Mesendoderm (in vitro differentiated cells): ENCODE measurements around the gene VIPAS39.
"Not testable (repeated sequence)": the region's sequence is repeated elsewhere in the genome, so short reads cannot be mapped to it uniquely, and the experiment has no call there.

Source experiments
- DNase-seq: peaks from one replicate; pipeline ENCODE4 v3.0.0; 2013
- H2AK5ac ChIP-seq: 2 replicates; pipeline ENCODE4 v1.6.1; 2013; ENCODE audit warnings: low read length, inconsistent platforms
- H2BK120ac ChIP-seq: 2 replicates; pipeline ENCODE4 v1.6.1; 2013; ENCODE audit warnings: low read depth, mild to moderate bottlenecking, low read length, moderate library complexity, mixed read lengths
- H2BK15ac ChIP-seq: replicated peaks from 2 replicates; pipeline ENCODE4 v1.6.1; 2013; ENCODE audit warnings: low read depth, mild to moderate bottlenecking, moderate library complexity
- H2BK5ac ChIP-seq: 2 replicates; pipeline ENCODE4 v1.6.1; 2013; ENCODE audit warnings: low read length, inconsistent platforms
- H3K18ac ChIP-seq: 2 replicates; pipeline ENCODE4 v1.6.1; 2013; ENCODE audit warnings: mild to moderate bottlenecking, low read length, mixed read lengths
- H3K23ac ChIP-seq: one replicate; pipeline ENCODE4 v1.6.1; 2013; ENCODE audit warnings: low read length
- H3K27ac ChIP-seq: 2 replicates; pipeline ENCODE4 v1.5.1; 2013; ENCODE audit warnings: low read depth, mild to moderate bottlenecking, inconsistent platforms, low read length, moderate library complexity
- H3K27me3 ChIP-seq: 2 replicates; pipeline ENCODE4 v1.6.1; 2013; ENCODE audit warnings: low read length, control low read depth, mild to moderate bottlenecking, inconsistent platforms; ENCODE audit not compliant: insufficient read depth, poor library complexity
- H3K36me3 ChIP-seq: 2 replicates; pipeline ENCODE4 v1.6.1; 2013; ENCODE audit warnings: low read length, inconsistent platforms; ENCODE audit not compliant: control insufficient read depth, insufficient read depth
- H3K4ac ChIP-seq: one replicate; pipeline ENCODE4 v1.6.1; 2013; ENCODE audit warnings: low read depth, mild to moderate bottlenecking, low read length, moderate library complexity
- H3K4me1 ChIP-seq: 2 replicates; pipeline ENCODE4 v1.6.1; 2013; ENCODE audit warnings: low read depth, low read length, inconsistent platforms; ENCODE audit not compliant: control insufficient read depth
- H3K4me2 ChIP-seq: 2 replicates; pipeline ENCODE4 v1.6.1; 2013; ENCODE audit warnings: low read length
- H3K4me3 ChIP-seq: 2 replicates; pipeline ENCODE4 v1.5.1; 2013; ENCODE audit warnings: mild to moderate bottlenecking, low read length
- H3K56ac ChIP-seq: one replicate; pipeline ENCODE4 v1.6.1; 2013; ENCODE audit warnings: low read length
- H3K79me1 ChIP-seq: 2 replicates; pipeline ENCODE4 v1.6.1; 2013; ENCODE audit warnings: low read length, inconsistent platforms
- H3K79me2 ChIP-seq: 2 replicates; pipeline ENCODE4 v1.6.1; 2013; ENCODE audit warnings: mild to moderate bottlenecking, low read length; ENCODE audit not compliant: control insufficient read depth, insufficient read depth
- H3K9ac ChIP-seq: 2 replicates; pipeline ENCODE4 v1.6.1; 2013; ENCODE audit warnings: low read length, inconsistent platforms
- H4K5ac ChIP-seq: one replicate; pipeline ENCODE4 v1.6.1; 2013; ENCODE audit warnings: low read length
- H4K8ac ChIP-seq: one replicate; pipeline ENCODE4 v1.6.1; 2013; ENCODE audit warnings: low read depth, mild to moderate bottlenecking, control low read depth, low read length, moderate library complexity
- WGBS: extraction: QIAGEN DNeasy Blood & Tissue Kit; methylation state at CpG from one replicate; pipeline ENCODE4 v1.1.7; 2013; ENCODE audit warnings: low lambda C conversion rate, missing lambda C conversion rate; ENCODE audit not compliant: insufficient coverage; ENCODE audit errors: extremely low coverage; 5-methylcytosine and 5-hydroxymethylcytosine counted together

Gene VIPAS39

GRCh38 chr14:77424862-77425261, 32.5 kb downstream of the VIPAS39 start:
- Histone ChIP-seq H3K79me1 (no peaks in the 10 kb centered on the region), H3K36me3 (peaks cover 5% of the 10 kb centered on the region), H4K8ac (no peak overlapping the region), H4K5ac (no peak overlapping the region), H3K27me3 (no peaks in the 10 kb centered on the region), H3K79me2 (no peaks in the 10 kb centered on the region), H3K4me2 (no peak overlapping the region), H2BK5ac (no peak overlapping the region), H3K4me1 (no peaks in the 10 kb centered on the region), H3K9ac (no peak overlapping the region), H3K23ac (no peak overlapping the region), H2BK15ac (no peak overlapping the region), H3K27ac (no peak overlapping the region), H3K4me3 (no peak overlapping the region), H3K4ac (no peak overlapping the region), H2AK5ac (no peak overlapping the region), H2BK120ac (no peak overlapping the region), H3K56ac (no peak overlapping the region), H3K18ac (no peak overlapping the region)
- no peak for DNase-seq
- no CpG with 5 or more reads among the region's 3 CpGs for WGBS

- no peak within 1 kb of the TSS for H4K5ac ChIP-seq
- no peak within 1 kb of the TSS for H3K4ac ChIP-seq
- H3K36me3 ChIP-seq: peaks cover 1% of the 10 kb centered on the region
- no peak within 1 kb of the TSS for H2BK15ac ChIP-seq
- H2BK120ac ChIP-seq: no peak within 1 kb of the TSS
- no peak within 1 kb of the TSS for H2AK5ac ChIP-seq
- H3K4me1 ChIP-seq: no peaks in the 10 kb centered on the region
- H3K4me2 ChIP-seq: no peak within 1 kb of the TSS
- no peak within 1 kb of the TSS for H3K23ac ChIP-seq
- H2BK5ac ChIP-seq: no peak within 1 kb of the TSS
- H3K79me1 ChIP-seq: no peaks in the 10 kb centered on the region
- no peak within 1 kb of the TSS for H3K56ac ChIP-seq
- WGBS: no CpG with 5 or more reads among the region's 1 CpG
- DNase-seq: no peak
- H3K27ac ChIP-seq: no peak within 1 kb of the TSS
- no peaks in the 10 kb centered on the region for H3K79me2 ChIP-seq
- H3K27me3 ChIP-seq: no peaks in the 10 kb centered on the region
- no peak within 1 kb of the TSS for H3K18ac ChIP-seq
- no peak within 1 kb of the TSS for H4K8ac ChIP-seq
- no peak within 1 kb of the TSS for H3K4me3 ChIP-seq
- no peak within 1 kb of the TSS for H3K9ac ChIP-seq
Measured at GRCh38 chr14:77423423-77423822, 34.0 kb downstream of the VIPAS39 start, which contains the start of gene NOXRED1. TSS of gene NOXRED1 (minus strand) at chr14:77423523. CDS start at chr14:77422889, 634 bp downstream.

GRCh38 chr14:77421201-77421600, 36.2 kb downstream of the VIPAS39 start:
- DNase-seq: no peak
- no CpG with 5 or more reads among the region's 2 CpGs for whole genome bisulfite sequencing
- H3K56ac ChIP-seq: no peak overlapping the region
- peaks cover 1% of the 10 kb centered on the region for H3K36me3 ChIP-seq
- H4K5ac ChIP-seq: no peak overlapping the region
- H3K18ac ChIP-seq: no peak overlapping the region
- H3K4me3 ChIP-seq: no peak overlapping the region
- no peaks in the 10 kb centered on the region for H3K27me3 ChIP-seq
- no peaks in the 10 kb centered on the region for H3K79me2 ChIP-seq
- no peaks in the 10 kb centered on the region for H3K4me1 ChIP-seq
- H3K79me1 ChIP-seq: no peaks in the 10 kb centered on the region
- H3K23ac ChIP-seq: no peak overlapping the region
- H3K9ac ChIP-seq: no peak overlapping the region
- H2BK120ac ChIP-seq: no peak overlapping the region
- no peak overlapping the region for H2BK15ac ChIP-seq
- no peak overlapping the region for H3K4me2 ChIP-seq
- no peak overlapping the region for H2BK5ac ChIP-seq
- no peak overlapping the region for H3K27ac ChIP-seq
- H4K8ac ChIP-seq: no peak overlapping the region
- no peak overlapping the region for H2AK5ac ChIP-seq
- no peak overlapping the region for H3K4ac ChIP-seq

- H3K4me3 ChIP-seq: no peak overlapping the region
- WGBS: no CpG with 5 or more reads among the region's 8 CpGs
- H2BK120ac ChIP-seq: no peak overlapping the region
- no peak overlapping the region for H4K5ac ChIP-seq
- no peak overlapping the region for H3K27ac ChIP-seq
- H3K36me3 ChIP-seq: no peaks in the 10 kb centered on the region
- DNase-seq: no peak
- no peak overlapping the region for H3K4ac ChIP-seq
- H2BK15ac ChIP-seq: no peak overlapping the region
- H4K8ac ChIP-seq: no peak overlapping the region
- no peaks in the 10 kb centered on the region for H3K27me3 ChIP-seq
- H3K23ac ChIP-seq: no peak overlapping the region
- no peaks in the 10 kb centered on the region for H3K79me2 ChIP-seq
- no peak overlapping the region for H2AK5ac ChIP-seq
- no peak overlapping the region for H2BK5ac ChIP-seq
- no peaks in the 10 kb centered on the region for H3K4me1 ChIP-seq
- no peak overlapping the region for H3K56ac ChIP-seq
- H3K4me2 ChIP-seq: no peak overlapping the region
- no peak overlapping the region for H3K9ac ChIP-seq
- H3K18ac ChIP-seq: no peak overlapping the region
- no peaks in the 10 kb centered on the region for H3K79me1 ChIP-seq
Measured at GRCh38 chr14:77416836-77417235, 40.6 kb downstream of the VIPAS39 start.

GRCh38 chr14:77416098-77416497, 41.3 kb downstream of the VIPAS39 start:
- not testable (repeated sequence) for H3K4me1 ChIP-seq, H4K8ac ChIP-seq, H3K27ac ChIP-seq, DNase-seq, H3K56ac ChIP-seq, H2BK5ac ChIP-seq, H4K5ac ChIP-seq, H3K9ac ChIP-seq, H3K23ac ChIP-seq, H3K4me3 ChIP-seq, H2AK5ac ChIP-seq, H3K79me2 ChIP-seq, H3K36me3 ChIP-seq, H2BK120ac ChIP-seq, H3K79me1 ChIP-seq, H2BK15ac ChIP-seq, H3K18ac ChIP-seq, H3K4ac ChIP-seq, H3K4me2 ChIP-seq, H3K27me3 ChIP-seq
- no CpG with 5 or more reads among the region's 3 CpGs for WGBS

- not testable (repeated sequence) for DNase-seq, H3K4ac ChIP-seq, H3K79me1 ChIP-seq, H2AK5ac ChIP-seq, H3K27me3 ChIP-seq, H2BK120ac ChIP-seq, H3K56ac ChIP-seq, H3K9ac ChIP-seq, H3K4me1 ChIP-seq, H3K27ac ChIP-seq, H3K4me2 ChIP-seq, H4K5ac ChIP-seq, H3K79me2 ChIP-seq, H2BK15ac ChIP-seq, H3K18ac ChIP-seq, H3K36me3 ChIP-seq, H3K23ac ChIP-seq, H2BK5ac ChIP-seq, H4K8ac ChIP-seq, H3K4me3 ChIP-seq
- no CpG with 5 or more reads among the region's 10 CpGs for WGBS
Measured at GRCh38 chr14:77415403-77416030, 41.9 kb downstream of the VIPAS39 start.
